ENCODE measurements around the gene SND1. TPM values are rescaled to one million over a fixed set of nuclear protein-coding genes. Genes with fewer than 3 reads are reported as not detected.

Gene SND1
- total RNA-seq, 6 experiments from 2014 or later: 217 to 259 (median 247) TPM

DNA sequence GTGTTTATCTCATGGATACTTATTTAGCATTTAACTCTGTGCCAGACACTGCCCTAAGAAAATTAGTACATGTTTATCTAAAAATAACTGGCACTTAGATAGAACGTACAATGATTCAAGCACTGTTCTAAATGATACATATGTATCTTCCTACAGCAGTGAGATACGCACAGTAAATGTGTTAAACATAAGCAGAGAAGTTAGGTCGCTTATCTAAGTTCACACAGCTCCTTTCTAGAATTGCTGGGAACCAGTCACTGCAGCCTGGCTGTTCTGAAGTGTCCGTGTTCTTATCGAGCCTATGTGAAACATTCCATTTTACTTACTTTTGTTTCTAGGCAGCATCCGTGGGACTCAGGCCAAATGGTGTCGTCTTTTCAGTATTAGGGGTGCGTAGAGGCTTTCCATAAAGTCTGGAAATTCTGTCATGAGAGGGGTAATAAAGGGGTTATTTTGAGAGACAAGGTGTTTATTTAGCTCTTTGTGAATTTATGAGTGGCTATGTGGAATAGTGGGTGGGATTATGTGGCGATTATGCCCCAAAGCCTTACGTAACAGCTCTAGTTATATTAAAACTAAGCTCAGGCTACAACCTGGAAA lies 186.9 kb downstream of the SND1 start:
- Mint-ChIP-seq H3K27ac (no peak overlapping the region), H3K4me3 (no peak overlapping the region), H3K9me3 (peaks cover 13% of the 10 kb centered on the region), H3K27me3 (ENCODE audit: insufficient read depth) (0 out of 2 replicates have a peak, but pooled peaks cover 1% of the 10 kb centered on the region), H3K4me1 (ENCODE audit: low read depth) (peaks cover 18% of the 10 kb centered on the region), H3K36me3 (ENCODE audit: low read depth) (peaks cover 32% of the 10 kb centered on the region)
- DNase-seq: no peak
- TF ChIP-seq, protein P1, sequence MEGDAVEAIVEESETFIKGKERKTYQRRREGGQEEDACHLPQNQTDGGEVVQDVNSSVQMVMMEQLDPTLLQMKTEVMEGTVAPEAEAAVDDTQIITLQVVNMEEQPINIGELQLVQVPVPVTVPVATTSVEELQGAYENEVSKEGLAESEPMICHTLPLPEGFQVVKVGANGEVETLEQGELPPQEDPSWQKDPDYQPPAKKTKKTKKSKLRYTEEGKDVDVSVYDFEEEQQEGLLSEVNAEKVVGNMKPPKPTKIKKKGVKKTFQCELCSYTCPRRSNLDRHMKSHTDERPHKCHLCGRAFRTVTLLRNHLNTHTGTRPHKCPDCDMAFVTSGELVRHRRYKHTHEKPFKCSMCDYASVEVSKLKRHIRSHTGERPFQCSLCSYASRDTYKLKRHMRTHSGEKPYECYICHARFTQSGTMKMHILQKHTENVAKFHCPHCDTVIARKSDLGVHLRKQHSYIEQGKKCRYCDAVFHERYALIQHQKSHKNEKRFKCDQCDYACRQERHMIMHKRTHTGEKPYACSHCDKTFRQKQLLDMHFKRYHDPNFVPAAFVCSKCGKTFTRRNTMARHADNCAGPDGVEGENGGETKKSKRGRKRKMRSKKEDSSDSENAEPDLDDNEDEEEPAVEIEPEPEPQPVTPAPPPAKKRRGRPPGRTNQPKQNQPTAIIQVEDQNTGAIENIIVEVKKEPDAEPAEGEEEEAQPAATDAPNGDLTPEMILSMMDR (IDR thresholded peaks at IDR 0.05): no peak

- no peaks in the 10 kb centered on the region; the same call in 1 of the 2 replicates for H3K27me3 Mint-ChIP-seq (ENCODE audit: insufficient read depth)
- H3K9me3 Mint-ChIP-seq: peaks cover 13% of the 10 kb centered on the region
- H3K36me3 Mint-ChIP-seq (ENCODE audit: low read depth): peaks cover 35% of the 10 kb centered on the region
- peaks cover 27% of the 10 kb centered on the region for H3K4me1 Mint-ChIP-seq (ENCODE audit: low read depth)
- no peak for DNase-seq
- TF ChIP-seq, protein P1 (IDR thresholded peaks at IDR 0.05): no peak
- H3K27ac Mint-ChIP-seq: no peak overlapping the region
- H3K4me3 Mint-ChIP-seq: no peak overlapping the region
Observed at GRCh38 chr7:127840226-127840951, 188.4 kb downstream of the SND1 start.

GRCh38 chr7:127844165-127844564 lies 192.2 kb downstream of the SND1 start:
- Mint-ChIP-seq H3K36me3 (ENCODE audit: low read depth) (peaks cover 11% of the 10 kb centered on the region), H3K9me3 (no peaks in the 10 kb centered on the region), H3K4me3 (no peak overlapping the region), H3K27me3 (ENCODE audit: insufficient read depth) (no peaks in the 10 kb centered on the region; the same call in 1 of the 2 replicates), H3K27ac (peak overlapping the region; percentile 47), H3K4me1 (ENCODE audit: low read depth) (peaks cover 32% of the 10 kb centered on the region)
- TF ChIP-seq, protein P1 (IDR thresholded peaks at IDR 0.05): no peak
- no peak for DNase-seq

DNA sequence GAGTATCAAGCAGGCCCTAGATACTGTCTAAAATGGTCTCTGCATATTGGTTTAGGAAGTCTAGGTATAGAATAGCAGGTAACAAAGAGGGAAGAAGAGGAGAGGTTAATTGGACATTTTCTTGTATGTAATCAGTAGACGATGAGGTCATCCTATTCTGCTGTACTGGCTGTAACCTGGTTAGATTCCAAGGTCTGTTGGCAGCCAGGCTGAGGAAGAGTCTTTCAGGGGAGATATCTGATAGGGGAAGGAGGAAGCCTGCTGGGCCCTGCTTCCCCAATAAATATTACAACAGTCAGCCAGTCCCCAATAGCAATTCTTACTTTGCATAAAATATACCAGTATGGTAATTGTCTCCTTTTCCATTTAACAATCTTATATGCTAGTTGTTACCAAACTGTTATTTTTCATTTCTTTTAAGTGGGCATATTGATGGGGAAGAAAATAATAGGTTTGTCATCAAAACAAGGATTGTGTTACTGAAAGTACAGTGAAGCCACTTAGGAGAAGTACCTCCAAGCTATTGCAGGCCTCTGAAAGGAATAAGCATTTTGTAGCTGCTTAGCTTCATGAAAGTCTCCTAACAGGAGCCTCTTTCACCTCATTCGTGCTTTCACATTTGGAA lies 192.8 kb downstream of the SND1 start:
- TF ChIP-seq, protein P1 (IDR thresholded peaks at IDR 0.05): no peak
- no peaks in the 10 kb centered on the region; the same call in 1 of the 2 replicates for H3K27me3 Mint-ChIP-seq (ENCODE audit: insufficient read depth)
- peaks cover 36% of the 10 kb centered on the region for H3K4me1 Mint-ChIP-seq (ENCODE audit: low read depth)
- peaks cover 18% of the 10 kb centered on the region for H3K36me3 Mint-ChIP-seq (ENCODE audit: low read depth)
- no peak overlapping the region for H3K4me3 Mint-ChIP-seq
- peak; percentile 34 for DNase-seq
- H3K27ac Mint-ChIP-seq: peak overlapping the region; percentile 47
- no peaks in the 10 kb centered on the region for H3K9me3 Mint-ChIP-seq

DNA sequence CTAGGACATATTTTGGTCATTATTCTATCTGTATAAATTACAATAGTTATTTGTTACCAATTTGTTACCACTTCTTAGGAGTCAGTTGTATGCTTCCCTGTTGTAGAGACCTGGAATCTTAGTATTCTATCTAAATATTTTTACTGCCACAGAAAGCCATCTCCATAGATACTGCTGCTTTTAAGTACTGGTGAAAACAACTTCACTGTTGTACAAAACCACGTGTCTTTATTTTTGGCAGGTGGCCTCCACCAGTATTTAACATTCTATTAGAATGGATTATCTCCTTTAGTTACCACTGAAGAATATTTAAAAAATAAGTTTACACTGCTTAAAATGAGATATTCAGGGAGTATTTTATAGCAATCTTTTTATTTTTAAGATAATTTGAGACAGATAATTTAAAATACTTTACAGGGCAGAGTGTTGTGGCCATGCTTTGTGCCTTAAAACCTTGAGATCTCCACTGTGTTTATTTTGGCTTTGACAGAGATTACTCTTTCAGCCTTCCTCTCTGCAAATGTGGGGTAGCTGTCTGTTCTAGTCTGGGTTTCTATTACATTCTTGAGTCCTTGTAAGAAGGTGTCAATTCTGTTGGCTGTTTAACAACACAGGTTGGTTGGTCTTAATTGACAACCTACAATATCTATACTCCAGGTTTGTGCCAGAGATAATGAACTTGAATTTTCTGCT lies 193.7 kb downstream of the SND1 start:
- TF ChIP-seq, protein P1 (IDR thresholded peaks at IDR 0.05): no peak
- peaks cover 2% of the 10 kb centered on the region for H3K27me3 Mint-ChIP-seq (ENCODE audit: insufficient read depth)
- DNase-seq: no peak
- H3K4me3 Mint-ChIP-seq: no peak overlapping the region
- H3K36me3 Mint-ChIP-seq (ENCODE audit: low read depth): peaks cover 26% of the 10 kb centered on the region
- no peak overlapping the region for H3K27ac Mint-ChIP-seq
- H3K9me3 Mint-ChIP-seq: no peaks in the 10 kb centered on the region
- peaks cover 39% of the 10 kb centered on the region for H3K4me1 Mint-ChIP-seq (ENCODE audit: low read depth)
